MM.1S (cell line): Measurements from ENCODE around the gene CHST5.

Source experiments
- DNase-seq: peaks from one replicate; pipeline ENCODE4 v3.0.0-alpha.2; 2015
- H2AFZ ChIP-seq: fragments of 300-600 bp; sonication (generic); 2 replicates; pipeline ENCODE4 v1.6.0; 2016; ENCODE audit warnings: antibody characterized with exemption, low read length
- H3F3A ChIP-seq: fragments of 300-600 bp; sonication (generic); 2 replicates; pipeline ENCODE4 v1.6.1; 2016; ENCODE audit warnings: mild to moderate bottlenecking, antibody characterized with exemption, low read length, moderate library complexity, mixed read lengths; ENCODE audit not compliant: insufficient read depth
- H3K27ac ChIP-seq: fragments of 300-600 bp; sonication (generic); 2 replicates; pipeline ENCODE4 v1.5.1; 2016; ENCODE audit warnings: mild to moderate bottlenecking, low read length
- H3K27me3 ChIP-seq: fragments of 300-600 bp; sonication (generic); replicated peaks from 2 replicates; pipeline ENCODE4 v1.6.0; 2016; ENCODE audit warnings: low read length; ENCODE audit not compliant: insufficient read depth
- H3K36me3 ChIP-seq: fragments of 300-600 bp; sonication (generic); replicated peaks from 2 replicates; pipeline ENCODE4 v1.6.1; 2016; ENCODE audit warnings: mild to moderate bottlenecking, low read length, mixed read lengths; ENCODE audit not compliant: insufficient read depth
- H3K4me1 ChIP-seq: fragments of 300-600 bp; sonication (generic); 2 replicates; pipeline ENCODE4 v1.6.1; 2016; ENCODE audit warnings: low read length, mixed read lengths
- H3K4me2 ChIP-seq: fragments of 300-600 bp; sonication (generic); 2 replicates; pipeline ENCODE4 v1.6.0; 2016; ENCODE audit warnings: low read depth, low read length
- H3K4me3 ChIP-seq: fragments of 300-600 bp; sonication (generic); 2 replicates; pipeline ENCODE4 v1.5.1; 2016; ENCODE audit warnings: low read length, mixed read lengths
- H3K79me2 ChIP-seq: fragments of 300-600 bp; sonication (generic); 2 replicates; pipeline ENCODE4 v1.6.1; 2016; ENCODE audit warnings: mixed run types, low read length, mixed read lengths
- H3K9ac ChIP-seq: fragments of 300-600 bp; sonication (generic); 2 replicates; pipeline ENCODE4 v1.6.1; 2016; ENCODE audit warnings: low read length, mixed read lengths
- H3K9me2 ChIP-seq: fragments of 300-600 bp; sonication (generic); replicated peaks from 2 replicates; pipeline ENCODE4 v1.6.1; 2016; ENCODE audit warnings: mild to moderate bottlenecking, low read length, mixed read lengths; ENCODE audit not compliant: insufficient read depth
- H3K9me3 ChIP-seq: fragments of 300-600 bp; sonication (generic); replicated peaks from 2 replicates; pipeline ENCODE4 v1.6.1; 2016; ENCODE audit warnings: mild to moderate bottlenecking, low read length, mixed read lengths; ENCODE audit not compliant: insufficient read depth
- H4K20me1 ChIP-seq: fragments of 300-600 bp; sonication (generic); 2 replicates; pipeline ENCODE4 v1.6.1; 2016; ENCODE audit warnings: mild to moderate bottlenecking, low read length, moderate library complexity, mixed read lengths; ENCODE audit not compliant: insufficient read depth
- CTCF ChIP-seq: fragments of 300-600 bp; sonication (generic); IDR thresholded peaks from 2 replicates; pipeline ENCODE4 v1.5.1; 2016; ENCODE audit warnings: antibody characterized with exemption, low read length, mixed read lengths
- EZH2 ChIP-seq: fragments of 300-600 bp; sonication (generic); optimal IDR thresholded peaks from 2 replicates; pipeline ENCODE3; 2017; ENCODE audit warnings: low read depth, mild to moderate bottlenecking, antibody characterized with exemption, low read length, mixed read lengths
- EZH2phosphoT487 ChIP-seq: fragments of 300-600 bp; sonication (generic); IDR thresholded peaks from 2 replicates; pipeline ENCODE4 v1.6.1; 2018; ENCODE audit warnings: antibody characterized with exemption, low read length

Gene CHST5

GRCh38 chr16:75556431-75556950 is 20.6 kb upstream of the CHST5 start:
- H3K27me3 ChIP-seq, result no peaks in the 10 kb centered on the region
- no peak overlapping the region; the same call in 1 of the 2 replicates for H3K27ac ChIP-seq
- no peaks in the 10 kb centered on the region for H3K9me3 ChIP-seq
- H3K9me2 ChIP-seq, result no peaks in the 10 kb centered on the region
- no peaks in the 10 kb centered on the region for H3K79me2 ChIP-seq
- H4K20me1 ChIP-seq, result no peaks in the 10 kb centered on the region
- peaks cover 4% of the 10 kb centered on the region; the same call in 1 of the 2 replicates for H3F3A ChIP-seq
- H3K36me3 ChIP-seq, result no peaks in the 10 kb centered on the region
- H3K9ac ChIP-seq, result no peak overlapping the region
- no peaks in the 10 kb centered on the region for H3K4me1 ChIP-seq
- H2AFZ ChIP-seq, result peak overlapping the region; percentile 43; the same call in 1 of the 2 replicates
- no peak for DNase-seq
- TF ChIP-seq EZH2 (no peak), EZH2phosphoT487 (no peak), CTCF (no peak)
- H3K4me3 ChIP-seq, result peak overlapping the region; percentile 72; the same call in 1 of the 2 replicates
- H3K4me2 ChIP-seq, result peak overlapping the region; percentile 86

- no peaks in the 10 kb centered on the region for H3K36me3 ChIP-seq
- TF ChIP-seq CTCF, result no peak
- H2AFZ ChIP-seq, result peak within 1 kb of the TSS; percentile 70
- H4K20me1 ChIP-seq, result no peaks in the 10 kb centered on the region
- no peaks in the 10 kb centered on the region for H3K4me1 ChIP-seq
- H3K27ac ChIP-seq, result peak within 1 kb of the TSS; percentile 77
- H3K9me3 ChIP-seq, result no peaks in the 10 kb centered on the region
- DNase-seq, result peak; percentile 91
- peaks cover 4% of the 10 kb centered on the region; the same call in 1 of the 2 replicates for H3F3A ChIP-seq
- peak within 1 kb of the TSS; percentile 86 for H3K4me2 ChIP-seq
- H3K4me3 ChIP-seq, result peak within 1 kb of the TSS; percentile 72
- H3K27me3 ChIP-seq, result no peaks in the 10 kb centered on the region
- H3K79me2 ChIP-seq, result no peaks in the 10 kb centered on the region
- H3K9me2 ChIP-seq, result no peaks in the 10 kb centered on the region
- H3K9ac ChIP-seq, result peak within 1 kb of the TSS; percentile 70
These were observed 20.0 kb upstream of the CHST5 start, which contains the start of gene TMEM231 for GRCh38 chr16:75555707-75556430. Gene TMEM231, minus strand, starts transcription at chr16:75556252. Its CDS starts 43 bp downstream, at chr16:75556209.

DNA sequence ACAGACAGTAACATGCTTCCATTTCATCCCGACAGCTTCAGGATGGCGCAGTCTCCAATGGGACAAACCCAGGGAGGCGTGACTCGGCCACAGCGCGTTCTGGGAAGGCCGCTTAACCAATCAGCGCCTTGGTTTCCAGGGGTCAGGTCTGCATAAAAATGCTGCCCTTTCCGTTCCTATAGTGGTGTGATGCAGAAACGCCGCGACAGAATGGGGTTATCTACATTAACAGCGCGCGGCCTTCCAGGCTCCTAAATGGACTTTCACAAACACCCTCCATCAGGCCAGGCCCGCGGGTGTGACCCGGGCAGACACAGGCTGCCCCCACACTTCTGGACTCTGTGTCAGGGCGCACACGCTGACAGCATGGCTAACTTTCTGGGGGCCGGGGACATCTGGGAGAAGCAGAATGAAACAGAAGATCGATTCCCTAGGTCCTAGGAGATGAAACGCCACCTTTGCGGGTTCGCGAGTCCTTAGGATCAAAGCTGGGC is 19.4 kb upstream of the CHST5 start:
- H3K27ac ChIP-seq, result peak overlapping the region; percentile 77
- no peaks in the 10 kb centered on the region for H3K79me2 ChIP-seq

More for the DNA sequence above, 19.4 kb upstream of the CHST5 start:
- Histone ChIP-seq H2AFZ (peak overlapping the region; percentile 70), H3K4me1 (no peaks in the 10 kb centered on the region), H3K4me3 (peak overlapping the region; percentile 72), H3K36me3 (no peaks in the 10 kb centered on the region), H3K9me2 (no peaks in the 10 kb centered on the region), H3F3A (peaks cover 4% of the 10 kb centered on the region; the same call in 1 of the 2 replicates), H3K9ac (peak overlapping the region; percentile 70), H4K20me1 (no peaks in the 10 kb centered on the region), H3K27me3 (no peaks in the 10 kb centered on the region), H3K9me3 (no peaks in the 10 kb centered on the region), H3K4me2 (peak overlapping the region; percentile 86)
- DNase-seq, result peak; percentile 40
- TF ChIP-seq EZH2phosphoT487 (no peak), CTCF (no peak), EZH2 (no peak)
